Bone marrow (tissue), 2 donors: Measurements from ENCODE around the gene SEC16B.

ENCODE experiments used
- DNase-seq, 2 donors: peaks; one replicate each; lab custom pipeline; 2025; lab: John Stamatoyannopoulos, UW

Gene SEC16B

DNA sequence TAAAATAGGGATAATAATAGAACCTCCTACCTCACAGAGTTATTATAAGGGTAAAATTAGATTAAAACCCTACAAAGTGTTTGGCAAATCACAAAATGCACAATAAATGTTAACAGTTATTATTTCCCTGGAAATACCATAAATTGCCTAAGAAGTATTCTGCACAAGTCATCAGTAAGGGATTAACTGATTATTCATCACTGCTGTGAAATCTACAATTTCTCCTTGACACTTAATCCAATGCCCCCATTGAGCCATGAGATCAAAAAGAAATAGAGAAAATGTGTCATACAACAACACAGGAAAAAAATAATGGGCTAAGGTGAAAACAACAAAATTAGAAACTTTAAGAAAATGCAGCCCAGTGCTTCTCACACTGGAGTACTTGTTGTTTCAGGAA is 6.7 kb upstream of the SEC16B start:
- no peak for DNase-seq

DNA sequence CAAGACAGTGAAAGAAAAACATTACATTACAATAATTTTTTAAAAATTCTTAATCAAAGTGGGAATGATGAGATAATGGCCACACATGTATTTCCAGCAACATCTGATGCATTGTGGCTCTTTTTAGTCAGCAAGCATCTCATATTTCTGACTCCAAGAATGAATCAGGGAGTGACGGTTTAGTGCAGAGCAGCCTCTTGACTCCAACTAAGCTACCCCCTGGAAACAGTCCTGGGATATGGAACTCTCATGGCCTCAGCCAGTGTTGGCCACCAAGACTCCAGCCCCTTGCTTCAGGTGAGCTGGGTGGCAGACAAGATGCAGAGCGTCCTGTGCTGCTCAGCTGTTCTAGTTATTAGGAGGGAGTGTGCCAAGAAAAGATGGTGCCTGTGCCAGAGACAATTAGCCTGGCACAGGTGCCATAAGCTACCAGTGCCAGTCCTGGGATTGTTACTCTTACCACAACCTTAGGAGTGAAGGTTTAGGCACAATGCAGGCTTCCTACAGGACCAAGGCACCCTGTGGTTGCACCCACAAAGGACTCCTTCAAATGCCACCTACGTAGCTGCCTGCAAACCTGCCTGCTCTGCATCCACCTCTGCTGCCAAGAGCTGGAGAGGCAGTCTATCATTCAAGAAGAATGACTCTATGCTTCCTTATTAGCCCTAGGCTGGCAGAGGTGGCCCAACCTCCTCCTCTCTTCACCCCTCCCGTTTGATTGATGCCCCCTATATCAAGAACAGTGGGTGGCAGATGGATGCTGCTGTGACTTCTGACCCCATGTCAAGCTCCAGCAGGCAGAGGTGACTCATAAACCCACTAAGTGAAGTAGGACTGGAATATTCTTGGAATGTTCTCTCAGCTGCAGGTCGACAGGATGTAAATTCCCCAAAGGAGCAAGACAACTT is 6.0 kb upstream of the SEC16B start:
- no peak for DNase-seq

DNA sequence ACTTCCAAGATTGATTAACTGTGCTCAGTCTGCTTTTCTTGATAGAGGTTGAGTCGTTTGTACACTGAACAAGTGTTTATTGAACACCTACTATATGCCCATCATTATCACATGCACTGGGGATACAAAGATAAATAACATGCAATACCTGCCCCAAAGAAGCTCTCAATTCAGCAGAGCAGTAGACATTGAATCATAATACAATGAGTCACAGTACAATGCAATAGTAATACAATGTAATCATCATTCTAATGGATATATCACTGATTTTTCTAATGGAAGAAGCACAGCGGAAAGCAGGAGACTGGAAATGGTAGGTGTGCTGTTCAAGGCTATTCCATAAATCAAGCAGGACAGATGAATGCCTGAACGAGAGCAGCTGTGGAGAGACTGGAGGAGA is 3.7 kb upstream of the SEC16B start:
- no peak for DNase-seq

DNA sequence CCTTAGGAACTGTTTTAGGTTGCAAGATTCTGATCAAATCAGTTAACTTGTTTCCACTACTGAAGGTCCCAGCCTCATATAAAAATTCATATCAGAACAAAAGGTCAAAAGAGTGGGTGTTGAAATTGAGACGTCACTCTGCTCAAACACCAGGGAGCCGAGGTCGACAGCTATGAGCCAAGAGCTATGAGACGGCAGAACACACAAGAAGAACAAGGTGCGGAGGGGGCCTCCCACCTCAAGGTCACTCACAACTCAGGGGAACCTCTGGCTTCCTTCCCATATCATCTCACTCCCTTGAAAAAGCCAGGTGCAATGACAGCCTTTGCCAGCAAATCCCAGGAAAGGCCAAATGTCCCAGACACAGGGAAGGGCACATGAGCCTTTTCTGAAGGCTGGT is 749 bp downstream of the SEC16B start:
- no peak for DNase-seq

DNA sequence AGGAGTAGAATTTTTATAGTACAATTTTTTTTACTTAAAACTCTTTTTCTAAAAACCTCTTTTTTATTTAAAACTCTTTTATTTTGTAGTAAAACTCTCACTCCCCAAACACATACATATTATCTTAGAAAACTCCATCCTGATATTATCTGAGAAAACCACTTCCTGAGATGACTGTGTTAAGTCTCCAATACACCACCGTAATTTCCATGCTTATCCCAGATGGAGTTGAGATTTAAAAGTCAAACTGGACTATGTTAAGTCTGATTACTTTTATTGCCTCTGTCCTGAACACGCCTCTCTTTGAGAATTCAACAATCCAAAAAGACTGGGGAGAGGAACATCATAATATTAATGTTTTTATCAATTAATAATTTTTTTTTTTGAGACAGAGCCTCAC is 3.7 kb downstream of the SEC16B start:
- no peak for DNase-seq

DNA sequence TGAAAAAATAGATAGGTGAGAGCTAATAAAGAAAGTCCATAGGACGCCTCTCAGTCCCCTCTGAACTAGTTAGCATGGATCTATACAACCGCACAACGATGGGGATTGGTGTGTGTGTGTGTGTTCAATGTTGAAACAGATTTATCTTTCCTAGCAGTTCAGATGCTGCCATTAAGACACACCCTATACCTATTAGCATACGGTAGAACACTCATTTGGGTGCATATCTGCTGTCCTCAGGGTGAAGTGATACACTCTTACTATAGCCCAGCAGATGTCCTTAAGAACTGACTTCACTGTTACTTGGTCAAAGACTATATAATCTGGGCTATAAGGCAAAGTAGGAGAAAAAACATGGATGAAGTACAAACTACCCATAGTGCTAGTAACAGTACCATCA is 4.6 kb downstream of the SEC16B start:
- DNase-seq, result no peak

DNA sequence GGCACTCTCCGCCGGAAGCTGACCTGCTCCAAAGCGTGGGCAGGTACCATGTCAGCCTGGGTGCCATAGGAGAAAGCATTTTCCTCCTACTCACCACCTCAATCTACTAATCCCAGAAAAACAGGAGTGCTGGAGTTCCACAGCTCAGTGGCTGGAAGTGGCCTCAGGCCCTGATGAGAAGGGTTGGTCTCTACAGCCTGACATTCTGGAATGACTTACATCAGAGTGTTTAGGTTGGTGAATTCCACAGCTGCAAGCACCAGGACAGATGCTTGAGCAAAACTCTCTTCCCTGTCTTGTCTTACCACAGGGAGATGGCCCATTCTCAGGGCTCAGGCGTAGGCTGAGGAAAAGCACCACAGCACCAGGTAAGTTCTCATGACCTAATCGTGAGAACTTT is 5.5 kb downstream of the SEC16B start:
- DNase-seq, result no peak

DNA sequence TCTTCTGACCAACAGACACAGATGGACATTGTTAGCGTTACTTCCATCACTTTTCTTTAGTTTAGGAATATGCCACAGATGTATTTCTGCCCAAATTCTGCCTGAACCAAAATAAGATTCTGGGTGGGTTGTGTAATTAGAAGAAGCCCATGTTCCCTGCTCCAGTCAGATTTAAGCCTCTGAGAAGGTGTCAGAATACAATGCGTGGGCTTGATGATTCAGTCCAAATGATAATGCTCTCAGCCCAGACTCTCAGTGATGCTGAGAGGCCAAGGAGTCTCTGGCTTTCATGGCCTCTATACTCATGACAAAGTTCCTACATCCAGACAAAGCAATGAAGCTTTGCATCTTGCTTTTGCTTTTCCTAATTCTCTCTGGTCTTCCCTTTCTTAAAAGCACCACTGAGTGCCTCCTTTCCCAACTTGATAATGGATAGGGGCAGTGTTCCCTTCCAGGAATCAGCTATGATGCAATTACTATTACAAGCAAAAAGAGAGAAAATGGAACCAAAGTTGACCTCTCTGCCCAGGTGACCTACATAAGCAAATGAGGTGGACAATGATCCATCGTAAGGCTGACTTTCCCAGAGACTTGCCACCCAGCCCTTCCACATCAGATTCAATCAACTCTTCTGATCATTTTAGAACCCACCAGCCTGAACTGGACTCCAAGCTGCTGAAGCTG is 8.8 kb downstream of the SEC16B start:
- DNase-seq, result no peak

DNA sequence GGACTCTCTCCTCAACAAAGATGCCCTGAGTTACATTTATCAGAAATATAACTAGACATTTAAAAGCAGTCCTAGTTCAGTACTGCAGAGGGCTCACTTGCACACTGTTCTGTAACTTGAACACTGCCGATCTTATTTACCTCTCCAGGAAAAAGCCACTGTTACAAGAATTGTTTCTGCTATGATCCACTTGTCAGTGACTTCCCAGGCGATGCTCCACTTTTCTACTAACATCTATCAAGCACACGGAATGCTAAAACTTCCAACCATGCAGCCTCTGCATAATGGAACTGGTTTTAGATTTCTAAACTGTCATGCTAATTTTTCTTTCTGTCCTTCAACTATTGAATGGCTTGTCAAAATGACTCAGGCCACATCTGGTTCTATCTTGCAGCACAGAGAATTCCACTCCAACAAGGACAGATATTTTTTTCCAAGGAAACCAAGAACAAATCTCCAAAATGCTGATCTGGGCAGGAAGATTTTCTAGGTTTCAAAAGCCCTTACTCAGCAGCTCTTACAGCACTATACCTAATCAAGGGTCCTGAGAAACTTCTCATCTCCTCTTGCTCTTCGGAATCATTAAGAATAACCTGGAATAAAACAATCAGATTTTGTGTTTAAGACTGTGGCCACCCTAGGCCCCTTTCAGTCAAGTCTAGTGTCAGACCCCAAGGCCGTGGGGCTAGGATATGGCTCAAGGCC is 9.9 kb downstream of the SEC16B start:
- DNase-seq, result no peak

DNA sequence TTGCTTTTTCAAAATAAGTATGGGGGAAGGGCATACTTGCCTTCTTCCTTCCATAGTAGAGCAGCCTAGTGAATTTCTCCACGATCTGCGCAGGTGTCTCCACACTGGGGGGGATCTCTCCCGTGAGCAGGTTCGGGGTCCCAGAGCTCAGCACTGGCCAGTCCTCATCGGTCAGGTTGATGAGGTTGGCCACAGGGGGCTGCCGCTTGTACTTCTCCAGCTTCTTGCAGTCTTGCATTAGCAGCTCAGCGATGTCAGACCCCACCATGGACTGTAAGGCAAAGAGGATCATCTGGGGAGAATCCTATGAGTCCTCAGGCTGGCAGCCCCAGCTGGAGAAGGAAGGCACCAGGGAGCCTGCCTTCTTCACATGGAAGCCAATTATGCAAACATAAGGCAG is 11.8 kb downstream of the SEC16B start:
- DNase-seq, result no peak

DNA sequence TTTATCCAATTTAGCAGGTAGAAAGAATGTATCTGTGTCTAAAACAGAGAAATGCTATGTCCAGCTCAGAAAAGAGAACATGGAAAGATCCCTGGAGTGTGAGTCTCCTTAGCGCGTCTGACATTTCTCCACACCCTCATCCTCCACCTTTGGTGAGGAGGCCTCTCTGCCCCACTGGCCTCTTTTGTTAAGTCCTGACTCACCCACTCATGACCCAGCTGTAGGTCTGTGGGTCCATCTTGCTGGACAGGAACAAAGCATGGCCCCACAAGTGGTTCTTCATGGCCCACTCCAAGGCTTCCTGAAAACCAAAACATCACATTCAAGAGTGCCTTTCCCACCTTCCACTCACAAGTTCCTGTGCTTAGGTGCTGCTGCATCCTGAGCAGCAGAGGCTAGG is 15.8 kb downstream of the SEC16B start:
- DNase-seq, result no peak

DNA sequence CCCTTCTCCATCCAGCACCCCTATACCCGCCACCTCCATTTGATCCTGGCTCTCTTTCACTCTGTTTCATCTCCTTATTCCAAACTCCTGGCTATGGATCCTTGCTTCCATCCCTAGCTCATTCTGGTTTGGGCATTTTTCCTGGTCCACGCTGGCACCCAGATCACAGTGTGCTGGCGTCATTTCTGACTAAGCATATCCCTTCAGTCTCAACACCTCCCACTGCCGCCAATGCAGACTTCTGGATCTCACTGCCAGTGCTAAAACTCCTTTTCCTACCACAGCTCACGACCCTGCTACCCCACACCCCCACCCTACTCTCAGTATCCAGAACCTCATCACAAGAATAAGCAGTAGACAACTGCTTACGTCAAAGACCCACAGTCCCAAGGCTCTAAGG is 16.3 kb downstream of the SEC16B start:
- no peak for DNase-seq

DNA sequence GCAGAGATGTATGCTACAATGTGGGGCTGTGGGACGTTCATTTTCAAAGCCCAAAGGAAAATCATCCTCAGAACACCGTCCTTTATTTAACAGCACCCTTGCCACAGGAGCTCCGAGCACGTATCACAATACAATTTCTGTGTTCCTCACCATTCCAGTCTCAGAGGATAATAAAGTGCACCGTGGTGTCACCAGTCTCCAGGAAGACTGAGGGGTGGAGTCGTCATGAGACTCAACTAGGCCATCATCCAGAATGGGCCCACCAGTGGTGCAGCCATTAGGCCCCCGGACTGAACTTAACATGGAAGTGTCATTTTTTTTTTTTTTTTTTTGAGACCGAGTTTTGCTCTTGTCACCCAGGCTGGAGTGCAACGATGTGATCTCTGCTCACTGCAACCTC is 17.2 kb downstream of the SEC16B start:
- DNase-seq, result no peak

DNA sequence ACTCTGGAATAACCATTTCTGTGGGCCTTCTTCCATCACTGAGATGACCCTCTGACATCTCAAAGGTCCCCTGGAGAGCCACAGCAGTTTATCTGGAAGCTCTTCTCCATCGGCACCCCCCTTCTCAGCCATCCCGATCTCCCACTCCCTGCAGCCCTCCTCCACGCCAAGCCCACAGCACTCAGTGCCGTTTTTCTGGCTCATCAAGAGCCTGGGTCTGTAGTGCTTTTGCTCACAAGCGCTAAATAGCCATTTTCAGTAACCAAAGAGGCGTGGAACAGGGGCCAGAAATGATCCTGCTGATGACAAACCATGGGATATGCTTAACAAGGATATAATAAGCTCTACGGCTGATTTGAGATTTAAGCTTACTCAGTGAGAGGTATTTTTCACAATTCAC is 17.6 kb downstream of the SEC16B start:
- no peak for DNase-seq

DNA sequence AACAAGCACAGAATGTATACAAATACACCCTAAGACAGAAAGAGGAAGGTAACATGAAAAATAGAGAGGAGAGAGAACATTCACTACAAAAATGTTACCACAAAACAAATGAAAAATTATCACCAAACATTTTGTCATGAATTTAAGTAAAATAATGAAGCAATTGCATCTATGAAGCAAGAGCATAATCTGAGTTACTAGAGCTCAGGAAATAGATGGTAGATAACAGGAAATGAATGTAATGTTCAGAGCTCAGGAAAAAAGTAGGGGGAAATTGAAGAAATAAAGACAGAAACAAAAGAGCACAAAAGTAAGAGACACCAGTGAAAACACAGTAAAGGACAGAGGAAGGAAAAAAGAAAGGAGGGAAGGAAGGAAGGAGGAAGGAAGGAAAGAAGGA is 19.4 kb downstream of the SEC16B start:
- DNase-seq, result no peak

DNA sequence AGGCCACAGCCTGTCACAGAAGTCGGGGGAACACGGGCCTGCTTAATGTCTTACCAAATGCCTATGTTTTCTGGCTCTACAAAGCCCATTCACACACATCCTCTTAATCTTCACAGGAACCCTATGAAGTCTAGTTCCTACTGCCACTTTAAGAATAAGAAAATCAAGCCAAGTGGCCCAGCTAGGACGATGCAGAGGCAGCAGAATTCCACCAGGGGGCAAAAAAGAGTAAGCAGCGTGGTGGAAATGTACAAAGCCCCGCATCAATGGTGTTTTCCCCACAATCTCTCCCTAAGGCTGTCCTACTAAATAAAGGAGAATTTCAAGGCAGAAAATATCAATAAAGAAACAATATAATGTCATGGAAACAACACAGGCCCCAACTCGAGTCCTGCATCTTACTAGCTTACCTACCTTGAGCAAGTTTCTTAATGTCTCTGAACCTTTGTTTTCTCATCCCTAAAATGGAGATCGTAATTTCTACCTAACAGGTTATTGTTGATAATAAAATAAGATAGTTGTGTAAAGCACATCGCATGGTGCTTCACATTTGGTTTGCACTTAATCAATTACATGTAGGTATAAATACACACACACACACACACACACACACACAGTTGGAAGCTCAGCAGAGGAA is 21.4 kb downstream of the SEC16B start:
- DNase-seq, result peak in 1 of 2 donors; percentile 32

DNA sequence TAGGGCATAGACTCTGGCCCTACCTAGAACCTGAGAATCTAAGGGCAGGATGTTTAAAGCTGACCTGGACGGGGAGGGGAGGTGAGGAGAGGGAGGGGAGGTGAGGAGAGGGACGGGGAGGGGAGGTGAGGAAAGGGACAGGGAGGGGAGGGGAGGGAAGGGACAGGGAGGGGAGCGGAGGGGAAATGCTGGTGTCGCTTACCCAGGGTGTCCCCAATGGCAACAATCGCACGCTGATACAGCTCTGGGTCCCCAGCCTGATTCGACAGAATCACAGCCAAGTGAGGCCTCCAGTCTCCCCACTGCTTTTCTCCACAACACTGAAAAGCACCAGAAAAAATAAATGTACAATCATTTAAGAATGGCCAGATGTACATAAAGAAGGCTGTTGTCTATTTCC is 22.2 kb downstream of the SEC16B start:
- DNase-seq, result no peak

DNA sequence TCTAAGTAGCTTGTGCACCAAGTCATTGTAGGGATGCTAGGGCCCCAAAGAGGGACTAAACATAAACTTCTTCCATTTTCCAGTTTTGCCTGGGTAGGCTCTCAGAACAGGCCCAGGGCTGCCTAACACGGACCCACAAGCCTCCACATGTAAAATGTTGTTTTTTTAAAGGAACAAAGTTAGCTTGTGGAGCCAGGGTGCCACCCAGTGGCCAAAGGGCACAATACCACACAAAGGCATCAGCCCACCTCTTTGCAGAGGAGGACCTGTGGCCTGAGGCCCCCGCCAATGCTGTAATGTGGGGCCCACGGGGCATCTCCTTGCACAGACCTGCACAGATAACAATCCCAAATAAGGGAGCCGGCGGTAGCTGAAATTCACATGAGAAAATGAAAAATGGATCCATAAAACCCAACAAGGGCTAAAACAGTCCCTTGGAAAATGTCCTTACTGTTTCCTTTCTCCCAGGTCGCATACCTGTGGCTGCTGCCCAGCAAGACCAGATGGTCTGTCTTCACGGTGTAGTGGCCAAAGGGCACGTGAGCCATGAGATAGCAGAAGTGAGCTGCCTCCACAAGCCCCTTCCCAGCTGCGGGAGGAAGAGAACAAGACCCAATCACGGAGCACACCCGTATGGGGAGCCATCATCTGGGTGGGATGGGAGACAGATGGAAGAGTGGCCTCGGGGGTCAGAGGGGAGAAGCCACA is 23.8 kb downstream of the SEC16B start:
- peak in 1 of 2 donors; percentile 4 for DNase-seq

DNA sequence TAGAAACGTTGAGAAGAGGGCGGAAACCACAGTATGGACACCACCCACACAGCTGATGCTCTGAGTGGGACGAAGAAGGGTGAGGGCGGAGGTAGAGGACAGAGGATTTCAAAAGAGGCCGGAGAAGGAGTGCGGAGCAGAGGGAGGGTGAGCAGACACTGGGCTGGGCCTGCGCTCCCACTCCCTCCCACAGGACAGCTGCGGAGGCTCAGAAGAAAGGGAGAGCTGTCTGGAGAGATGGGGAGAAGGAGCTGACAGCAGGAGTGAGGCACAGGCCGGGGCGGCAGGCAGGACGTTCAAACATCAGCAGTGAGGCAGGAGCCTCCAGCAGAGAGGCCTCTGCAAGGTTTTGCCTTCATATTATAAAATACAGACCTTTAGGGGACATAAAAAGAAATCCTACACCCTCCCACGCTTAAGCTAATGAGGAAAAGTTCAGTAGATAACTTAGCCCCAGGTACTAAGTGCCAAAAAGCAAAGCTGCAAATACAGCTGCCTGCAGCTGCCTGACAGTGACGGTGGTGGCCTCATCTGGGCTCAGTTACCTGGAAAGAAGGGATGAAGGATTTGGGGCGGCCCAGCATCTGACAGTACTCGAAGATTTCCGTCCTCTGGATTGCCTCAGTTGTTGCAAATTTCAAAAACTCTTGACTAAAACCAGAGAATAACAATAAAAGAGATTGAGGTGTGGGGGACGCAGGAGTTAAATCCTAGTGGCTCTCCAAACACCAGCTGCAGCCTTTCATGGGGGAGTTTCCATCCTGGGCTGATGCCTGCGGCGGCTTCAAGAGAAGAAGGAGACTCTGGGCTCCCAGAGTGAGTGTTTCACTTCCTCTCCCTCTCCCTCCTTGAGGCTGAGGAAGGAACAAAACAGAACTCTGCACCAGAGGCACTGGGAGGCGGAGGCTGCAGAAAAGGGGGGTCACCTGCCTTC is 25.6 kb downstream of the SEC16B start:
- DNase-seq, result no peak

DNA sequence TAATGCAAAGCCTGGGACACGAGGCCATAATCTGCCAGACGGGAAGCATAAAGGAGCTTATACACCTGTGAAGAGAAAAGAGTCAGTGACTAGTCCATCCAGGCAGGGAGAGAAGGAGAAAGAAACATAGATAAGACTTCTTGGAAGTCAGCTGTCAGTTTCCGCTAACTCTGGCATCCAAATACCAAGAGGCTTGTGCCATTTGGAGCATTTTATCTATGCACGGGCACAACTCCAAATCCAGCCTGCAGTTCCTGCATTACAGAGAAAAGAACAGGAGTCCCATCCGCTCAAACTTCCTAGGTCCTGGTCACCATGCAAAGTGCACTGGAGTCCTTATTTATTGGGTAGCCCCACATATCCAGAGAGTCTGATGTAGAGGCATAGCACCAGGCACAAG is 27.9 kb downstream of the SEC16B start:
- DNase-seq, result no peak

DNA sequence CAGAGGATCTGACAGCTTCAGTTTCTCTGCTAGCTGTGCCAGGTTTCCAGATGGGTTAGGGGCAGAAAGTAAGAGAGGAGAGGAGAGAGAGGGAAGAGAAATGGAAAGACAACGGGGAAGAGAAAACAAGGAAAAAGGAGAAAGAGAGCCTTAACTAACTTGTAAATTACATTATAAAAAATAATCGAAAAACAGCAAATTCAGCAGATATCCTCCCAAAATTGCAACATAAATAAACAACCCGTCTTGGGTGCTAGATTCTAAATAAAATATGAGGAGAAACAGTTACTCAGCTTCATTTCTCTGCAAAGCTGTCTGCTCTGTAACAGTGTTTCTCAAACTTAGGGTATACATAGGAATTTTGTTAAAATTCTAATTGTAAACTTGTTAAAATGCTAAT is 29.2 kb downstream of the SEC16B start:
- DNase-seq, result no peak
